MM.1S (cell line): ENCODE measurements around the gene RTN4RL1.
A peak's percentile ranks its signal among the peaks of the same experiment; 100 is the strongest.

Source experiments
- EZH2 ChIP-seq: fragments of 300-600 bp; sonication (generic); optimal IDR thresholded peaks from 2 replicates; pipeline ENCODE3; 2017; ENCODE audit warnings: low read depth, mild to moderate bottlenecking, antibody characterized with exemption, low read length, mixed read lengths
- EZH2phosphoT487 ChIP-seq: fragments of 300-600 bp; sonication (generic); IDR thresholded peaks from 2 replicates; pipeline ENCODE4 v1.6.1; 2018; ENCODE audit warnings: antibody characterized with exemption, low read length
- TF ChIP-seq, protein P1 (sequence below): fragments of 300-600 bp; sonication (generic); IDR thresholded peaks from 2 replicates; pipeline ENCODE4 v1.5.1; 2016; ENCODE audit warnings: antibody characterized with exemption, low read length, mixed read lengths

- TF ChIP-seq, protein P1, sequence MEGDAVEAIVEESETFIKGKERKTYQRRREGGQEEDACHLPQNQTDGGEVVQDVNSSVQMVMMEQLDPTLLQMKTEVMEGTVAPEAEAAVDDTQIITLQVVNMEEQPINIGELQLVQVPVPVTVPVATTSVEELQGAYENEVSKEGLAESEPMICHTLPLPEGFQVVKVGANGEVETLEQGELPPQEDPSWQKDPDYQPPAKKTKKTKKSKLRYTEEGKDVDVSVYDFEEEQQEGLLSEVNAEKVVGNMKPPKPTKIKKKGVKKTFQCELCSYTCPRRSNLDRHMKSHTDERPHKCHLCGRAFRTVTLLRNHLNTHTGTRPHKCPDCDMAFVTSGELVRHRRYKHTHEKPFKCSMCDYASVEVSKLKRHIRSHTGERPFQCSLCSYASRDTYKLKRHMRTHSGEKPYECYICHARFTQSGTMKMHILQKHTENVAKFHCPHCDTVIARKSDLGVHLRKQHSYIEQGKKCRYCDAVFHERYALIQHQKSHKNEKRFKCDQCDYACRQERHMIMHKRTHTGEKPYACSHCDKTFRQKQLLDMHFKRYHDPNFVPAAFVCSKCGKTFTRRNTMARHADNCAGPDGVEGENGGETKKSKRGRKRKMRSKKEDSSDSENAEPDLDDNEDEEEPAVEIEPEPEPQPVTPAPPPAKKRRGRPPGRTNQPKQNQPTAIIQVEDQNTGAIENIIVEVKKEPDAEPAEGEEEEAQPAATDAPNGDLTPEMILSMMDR = peak; percentile 31
- TF ChIP-seq EZH2 = no peak
- TF ChIP-seq EZH2phosphoT487 = no peak
Observed at GRCh38 chr17:2041561-2042389, 16.6 kb upstream of the RTN4RL1 start, which contains the start of gene OVCA2.
